Small intestine (tissue), 7 donors: ENCODE results near the gene PLCB4. TPM values are rescaled to one million over a fixed set of nuclear protein-coding genes. Genes with fewer than 3 reads are reported as not detected.

Experiments
- DNase-seq, 2 donors: peaks; one replicate each; pipeline versions ENCODE4 v3.0.0 to v3.0.0-alpha.2; 2013
- FAIRE-seq: peaks from 2 replicates; lab custom pipeline; 2012; peaks lifted over from hg19 to GRCh38; lab: Jason Lieb, UNC
- H3K27ac ChIP-seq, 3 donors: one replicate each; pipeline ENCODE4 v1.5.1; 2013; ENCODE audit warnings: low read length in 2 of 3, mild to moderate bottlenecking in 2 of 3, control low read depth in 1 of 3, inconsistent platforms in 1 of 3, low read depth in 1 of 3, moderate library complexity in 1 of 3
- H3K27me3 ChIP-seq, 3 donors: one replicate each; pipeline ENCODE4 v1.6.1; 2013; ENCODE audit warnings: low read length in 3 of 3, inconsistent platforms in 1 of 3; ENCODE audit not compliant: control insufficient read depth in 3 of 3, insufficient read depth in 3 of 3
- H3K36me3 ChIP-seq, 3 donors: one replicate each; pipeline ENCODE4 v1.6.1; 2013; ENCODE audit warnings: low read length in 3 of 3, inconsistent platforms in 1 of 3, low read depth in 1 of 3, mild to moderate bottlenecking in 1 of 3, moderate library complexity in 1 of 3; ENCODE audit not compliant: control insufficient read depth in 3 of 3, insufficient read depth in 2 of 3
- H3K4me1 ChIP-seq, 3 donors: one replicate each; pipeline ENCODE4 v1.6.1; 2013; ENCODE audit warnings: low read length in 2 of 3, inconsistent platforms in 1 of 3, low read depth in 1 of 3, mild to moderate bottlenecking in 1 of 3, moderate library complexity in 1 of 3; ENCODE audit not compliant: control insufficient read depth in 3 of 3, insufficient read depth in 2 of 3
- H3K4me3 ChIP-seq, 3 donors: one replicate each; pipeline ENCODE4 v1.5.1; 2013; ENCODE audit warnings: low read length in 3 of 3, control low read depth in 1 of 3, inconsistent platforms in 1 of 3, low read depth in 1 of 3, mild to moderate bottlenecking in 1 of 3, moderate library complexity in 1 of 3
- H3K9me3 ChIP-seq, 2 donors: one replicate each; pipeline ENCODE4 v1.6.1; 2013; ENCODE audit warnings: low read depth in 1 of 2, low read length in 1 of 2; ENCODE audit not compliant: control insufficient read depth in 2 of 2, insufficient read depth in 1 of 2
- WGBS, 3 donors: extraction: QIAGEN DNeasy Blood & Tissue Kit; methylation state at CpG; one replicate each; pipeline ENCODE4 v1.1.7; 2013; 5-methylcytosine and 5-hydroxymethylcytosine counted together
- polyA plus RNA-seq, 4 donors: library from polyadenylated mRNA; stranded (reverse) in 3 of 4; unstranded in 1 of 4; fragments of 200-250 nt in 3 of 4; fragments of 120-200 nt in 1 of 4; gene quantifications; one replicate each; pipeline versions ENCODE4 v1.2.1 to v1.2.3, GENCODE V29; 2013
- donor health status: healthy with polysubstance abuse.
- donor health status: control.
- donor health status: control.
- donor health status: Bipolar disorder and iron deficiency.
- donor health status: healthy.

Gene PLCB4
- polyA plus RNA-seq, 4 donors: under 0.01 to 14.4 (median 3.4) TPM

- no peak overlapping the region for H3K4me3 ChIP-seq
- WGBS, 3 donors: 23 to 48% (median 30%) methylated on average over 2 of the region's 2 CpGs
- H3K36me3 ChIP-seq: no peaks in the 10 kb centered on the region
- DNase-seq (no peak), FAIRE-seq (no peak)
- H3K9me3 ChIP-seq: no peaks in the 10 kb centered on the region
- H3K27me3 ChIP-seq: peaks cover 0 to 25% (median 12%) of the 10 kb centered on the region in 3 donors
- no peaks in the 10 kb centered on the region for H3K4me1 ChIP-seq
- no peak overlapping the region for H3K27ac ChIP-seq
Observed at GRCh38 chr20:9501473-9501872, 432.6 kb downstream of the PLCB4 start.

GRCh38 chr20:9503526-9504245 is 434.8 kb downstream of the PLCB4 start:
- 51 to 69% (median 60%) methylated on average over 9 of the region's 9 CpGs for WGBS, 3 donors
- no peaks in the 10 kb centered on the region for H3K9me3 ChIP-seq
- no peaks in the 10 kb centered on the region for H3K4me1 ChIP-seq
- no peak overlapping the region for H3K4me3 ChIP-seq
- no peak for DNase-seq
- H3K36me3 ChIP-seq: no peaks in the 10 kb centered on the region
- no peak for FAIRE-seq
- H3K27me3 ChIP-seq: peaks cover 0 to 47% (median 27%) of the 10 kb centered on the region in 3 donors
- no peak overlapping the region for H3K27ac ChIP-seq

- no peaks in the 10 kb centered on the region for H3K36me3 ChIP-seq
- WGBS, 3 donors: 9 to 20% (median 19%) methylated on average over 34 of the region's 34 CpGs
- H3K4me3 ChIP-seq: no peak overlapping the region
- H3K27ac ChIP-seq: no peak overlapping the region
- no peaks in the 10 kb centered on the region for H3K4me1 ChIP-seq
- no peak for DNase-seq
- FAIRE-seq: no peak
- H3K27me3 ChIP-seq: peaks cover 0 to 65% (median 29%) of the 10 kb centered on the region in 3 donors
- no peaks in the 10 kb centered on the region for H3K9me3 ChIP-seq
Observed at GRCh38 chr20:9506280-9506821, 437.5 kb downstream of the PLCB4 start.

- no peaks in the 10 kb centered on the region for H3K9me3 ChIP-seq
- H3K36me3 ChIP-seq: no peaks in the 10 kb centered on the region
- H3K27me3 ChIP-seq: peaks cover 0 to 70% (median 29%) of the 10 kb centered on the region in 3 donors
- H3K4me1 ChIP-seq: no peaks in the 10 kb centered on the region
- H3K27ac ChIP-seq: no peak overlapping the region
- H3K4me3 ChIP-seq: no peak overlapping the region
- DNase-seq (no peak), FAIRE-seq (no peak)
- 5 to 16% (median 13%) methylated on average over 28 to 31 of the region's 31 CpGs for WGBS, 3 donors
Observed at GRCh38 chr20:9506964-9507369, 438.1 kb downstream of the PLCB4 start.

- FAIRE-seq (no peak), DNase-seq (no peak)
- Histone ChIP-seq H3K36me3 (no peaks in the 10 kb centered on the region), H3K9me3 (no peaks in the 10 kb centered on the region), H3K27me3 (peaks cover 0 to 70% (median 29%) of the 10 kb centered on the region in 3 donors), H3K4me1 (no peaks in the 10 kb centered on the region), H3K4me3 (no peak overlapping the region), H3K27ac (no peak overlapping the region)
- 10 to 12% (median 10%) methylated on average over 37 of the region's 37 CpGs for WGBS, 3 donors
Observed at GRCh38 chr20:9507544-9508239, 438.8 kb downstream of the PLCB4 start.

GRCh38 chr20:9508240-9508661 is 439.4 kb downstream of the PLCB4 start:
- no peaks in the 10 kb centered on the region for H3K9me3 ChIP-seq
- DNase-seq (no peak), FAIRE-seq (no peak)
- no peaks in the 10 kb centered on the region for H3K36me3 ChIP-seq
- no peaks in the 10 kb centered on the region for H3K4me1 ChIP-seq
- no peak overlapping the region for H3K4me3 ChIP-seq
- no peak overlapping the region for H3K27ac ChIP-seq
- peaks cover 0 to 70% (median 29%) of the 10 kb centered on the region in 3 donors for H3K27me3 ChIP-seq
- 5 to 13% (median 10%) methylated on average over 23 of the region's 23 CpGs for WGBS, 3 donors

- H3K27ac ChIP-seq: no peak overlapping the region
- FAIRE-seq: no peak
- DNase-seq: no peak
- peaks cover 0 to 69% (median 29%) of the 10 kb centered on the region in 3 donors for H3K27me3 ChIP-seq
- H3K4me3 ChIP-seq: no peak overlapping the region
- H3K36me3 ChIP-seq: no peaks in the 10 kb centered on the region
- no peaks in the 10 kb centered on the region for H3K9me3 ChIP-seq
- 7 to 10% (median 9%) methylated on average over 30 of the region's 30 CpGs for WGBS, 3 donors
- H3K4me1 ChIP-seq: no peaks in the 10 kb centered on the region
Observed at GRCh38 chr20:9508696-9509178, 439.9 kb downstream of the PLCB4 start.

GRCh38 chr20:9509246-9509645 is 440.4 kb downstream of the PLCB4 start:
- WGBS, 3 donors: 20 to 28% (median 21%) methylated on average over 4 of the region's 4 CpGs
- Histone ChIP-seq H3K9me3 (no peaks in the 10 kb centered on the region), H3K27ac (no peak overlapping the region), H3K4me3 (no peak overlapping the region), H3K4me1 (no peaks in the 10 kb centered on the region), H3K36me3 (no peaks in the 10 kb centered on the region), H3K27me3 (peaks cover 0 to 69% (median 29%) of the 10 kb centered on the region in 3 donors)
- FAIRE-seq: no peak
- DNase-seq: no peak
